Raji (cell line): ENCODE data around the gene FCHSD2.

ENCODE experiments used
- POLR2A ChIP-seq: IDR thresholded peaks from 2 replicates; pipeline ENCODE4 v1.6.1; 2011; ENCODE audit warnings: low read depth, low read length, control low read depth; ENCODE audit not compliant: insufficient read depth

Gene FCHSD2

DNA sequence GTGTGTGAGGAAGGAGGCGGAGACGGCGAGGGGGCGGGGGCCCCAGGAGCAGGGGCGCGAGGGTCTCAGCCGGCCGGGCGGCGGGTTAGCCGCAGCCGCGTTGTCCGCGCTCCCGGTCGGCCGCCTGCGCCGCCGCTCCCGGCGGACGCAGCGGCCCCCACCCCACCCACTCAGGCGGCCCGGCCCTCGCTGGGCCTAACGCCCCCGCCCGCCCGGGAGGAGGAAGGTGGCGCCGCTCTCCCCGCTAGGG lies at the start of gene FCHSD2:
Gene FCHSD2, minus strand, starts transcription at position 191 of the 250 bp plus-strand sequence. CDS start 441 bp downstream, outside the sequence.
- TF ChIP-seq POLR2A: no peak

DNA sequence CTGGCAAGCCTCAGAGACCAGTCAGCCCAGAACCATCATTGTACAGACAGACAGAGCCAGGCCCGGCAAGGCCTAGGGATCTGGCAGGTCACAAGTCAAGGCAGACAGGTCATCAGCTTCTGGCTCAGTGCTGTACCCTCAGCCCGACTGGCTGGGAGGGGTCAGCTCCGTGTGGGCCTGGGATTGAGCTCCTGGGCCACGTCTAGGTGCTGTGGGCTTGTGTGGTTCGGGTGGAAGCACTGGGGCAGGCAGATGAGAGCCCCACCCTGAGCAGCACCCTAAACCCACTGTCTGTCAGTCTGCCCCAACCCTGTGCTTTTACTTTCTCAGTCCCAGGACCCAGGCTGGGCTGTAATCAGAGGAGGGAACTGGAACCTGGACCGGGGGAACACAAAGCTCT lies 49.0 kb upstream of the FCHSD2 start:
- TF ChIP-seq POLR2A: no peak

DNA sequence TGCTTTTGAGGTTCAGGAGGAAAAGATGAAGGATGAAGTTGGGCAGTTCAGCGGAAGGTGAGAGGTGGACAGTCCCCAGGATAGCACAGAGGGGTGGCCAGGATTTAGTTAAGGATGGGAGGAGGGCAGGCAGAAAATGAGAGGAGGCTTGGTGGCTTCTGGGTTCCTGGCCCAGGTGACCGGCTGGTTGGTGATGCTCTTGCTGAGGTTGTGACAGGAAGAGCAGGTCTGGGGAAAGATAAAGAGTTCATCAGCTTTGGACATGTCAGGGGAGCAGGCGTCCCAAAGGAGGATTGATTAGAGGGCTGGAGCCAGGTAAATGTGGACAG lies 48.4 kb upstream of the FCHSD2 start:
- TF ChIP-seq POLR2A: no peak

DNA sequence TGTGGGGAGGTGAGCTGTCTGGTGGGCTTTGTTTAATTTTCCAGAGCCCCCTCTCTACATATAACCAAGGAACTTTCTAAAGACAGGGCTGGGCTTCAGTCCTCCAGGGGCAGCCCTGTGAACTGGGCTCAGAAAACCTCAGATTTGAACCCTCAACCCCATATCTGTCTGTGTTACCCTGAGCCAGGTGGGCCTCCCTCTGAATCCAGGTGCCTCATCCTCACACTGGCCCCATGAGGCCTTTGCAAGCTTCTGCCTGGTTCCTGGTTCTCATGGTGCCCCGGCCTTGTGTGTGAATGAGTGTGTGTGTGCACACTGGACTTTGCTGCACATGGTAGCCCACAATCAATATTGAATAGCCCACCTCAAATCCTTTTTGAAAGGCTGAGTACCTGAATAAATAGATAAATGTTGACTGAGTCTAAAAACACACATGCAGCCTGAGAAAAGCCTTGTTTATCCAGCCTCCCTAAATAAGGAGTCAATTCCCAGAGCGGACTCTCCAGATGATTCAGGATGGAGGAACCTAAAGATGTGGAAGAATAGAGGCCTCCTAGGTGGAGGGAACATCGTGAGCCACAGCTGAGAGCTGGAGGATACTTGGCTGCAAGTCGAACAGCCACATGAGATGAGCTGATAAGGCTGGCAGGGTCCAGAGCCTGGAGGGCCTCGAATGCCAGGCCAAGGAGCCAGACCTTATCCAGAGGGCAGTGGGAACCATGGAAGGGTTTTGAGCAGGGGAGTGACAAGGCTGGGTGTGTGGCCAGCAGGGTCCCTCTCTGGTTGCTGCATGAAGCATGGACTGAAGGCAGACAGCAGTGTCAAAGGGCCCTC lies 47.8 kb upstream of the FCHSD2 start:
- no peak for TF ChIP-seq POLR2A

DNA sequence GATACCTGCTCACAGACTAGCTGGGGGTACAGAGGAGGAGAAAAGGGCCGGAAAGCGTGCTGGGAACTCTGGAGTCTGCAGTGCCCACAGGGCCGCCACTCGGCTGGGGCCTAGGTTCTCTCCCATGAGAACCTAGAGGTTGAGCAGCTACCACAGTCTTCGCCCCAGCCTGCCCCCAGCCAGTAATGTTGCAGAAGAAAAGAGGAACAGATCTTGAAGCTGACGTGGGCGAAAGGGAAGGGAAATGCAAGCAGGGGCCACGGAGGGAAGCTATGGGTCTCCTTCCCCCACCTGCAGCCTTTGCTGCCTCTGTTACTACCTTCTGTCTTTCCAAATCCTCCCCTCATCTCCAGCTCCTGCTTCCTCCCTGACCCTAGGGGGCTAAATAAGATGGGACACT lies 47.2 kb upstream of the FCHSD2 start:
- TF ChIP-seq POLR2A: no peak

DNA sequence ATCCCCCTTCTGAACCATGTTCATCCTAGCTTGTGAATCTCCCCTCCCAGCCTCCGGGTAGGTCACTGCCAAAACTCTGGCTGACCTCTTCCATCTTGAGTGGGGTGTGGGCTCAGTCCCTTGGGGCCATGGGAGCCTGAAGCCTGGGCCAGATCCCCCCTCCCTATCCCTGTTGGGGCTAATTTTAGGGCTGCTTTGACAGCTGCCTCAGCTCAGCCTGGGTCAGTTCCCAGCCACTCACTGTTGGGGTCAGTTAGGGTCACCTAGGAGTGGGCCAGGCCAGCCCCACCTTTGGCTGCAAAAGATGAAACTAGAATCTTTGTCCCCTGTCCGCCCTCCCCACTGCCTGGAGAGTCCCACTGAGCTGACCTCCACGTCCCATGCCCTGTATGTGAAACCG lies 46.2 kb upstream of the FCHSD2 start:
- no peak for TF ChIP-seq POLR2A

DNA sequence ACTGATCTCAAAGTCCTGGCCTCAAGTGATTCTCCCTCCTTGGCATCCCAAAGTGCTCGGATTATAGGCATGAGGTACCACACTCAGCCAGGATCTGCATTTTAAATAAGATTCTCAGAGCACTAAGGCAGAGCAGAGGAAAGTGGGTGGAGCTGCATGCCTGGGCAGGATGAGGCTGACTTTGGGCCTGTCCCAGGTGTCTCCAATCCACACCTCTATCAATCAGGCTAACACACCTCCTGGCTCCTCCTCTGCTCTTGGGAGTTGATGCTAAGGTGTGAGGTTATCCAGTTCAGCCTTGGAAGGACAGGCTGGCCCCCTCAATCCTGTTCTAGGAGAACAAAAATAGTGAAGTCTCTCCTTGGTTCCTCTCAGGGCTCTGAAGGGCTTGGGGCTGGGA lies 45.7 kb upstream of the FCHSD2 start:
- no peak for TF ChIP-seq POLR2A

DNA sequence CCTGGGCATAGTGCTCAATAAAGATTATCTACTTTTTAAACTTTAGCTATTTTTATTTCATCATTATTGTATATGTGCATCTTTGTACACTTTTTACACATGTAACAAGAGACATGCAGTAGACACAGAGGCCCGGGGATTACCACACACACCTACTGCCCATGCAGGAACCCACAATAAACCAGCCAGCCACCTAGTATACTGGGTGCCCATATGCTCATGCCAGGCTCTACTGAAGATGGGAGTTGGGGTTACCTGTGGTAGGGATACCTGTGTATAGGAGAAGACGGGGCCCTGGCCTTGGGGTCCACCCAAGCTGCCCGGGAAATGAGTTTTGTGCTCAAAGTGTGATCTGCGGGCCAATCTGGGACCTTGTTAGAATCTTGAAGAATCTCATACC lies 44.8 kb upstream of the FCHSD2 start:
- no peak for TF ChIP-seq POLR2A

DNA sequence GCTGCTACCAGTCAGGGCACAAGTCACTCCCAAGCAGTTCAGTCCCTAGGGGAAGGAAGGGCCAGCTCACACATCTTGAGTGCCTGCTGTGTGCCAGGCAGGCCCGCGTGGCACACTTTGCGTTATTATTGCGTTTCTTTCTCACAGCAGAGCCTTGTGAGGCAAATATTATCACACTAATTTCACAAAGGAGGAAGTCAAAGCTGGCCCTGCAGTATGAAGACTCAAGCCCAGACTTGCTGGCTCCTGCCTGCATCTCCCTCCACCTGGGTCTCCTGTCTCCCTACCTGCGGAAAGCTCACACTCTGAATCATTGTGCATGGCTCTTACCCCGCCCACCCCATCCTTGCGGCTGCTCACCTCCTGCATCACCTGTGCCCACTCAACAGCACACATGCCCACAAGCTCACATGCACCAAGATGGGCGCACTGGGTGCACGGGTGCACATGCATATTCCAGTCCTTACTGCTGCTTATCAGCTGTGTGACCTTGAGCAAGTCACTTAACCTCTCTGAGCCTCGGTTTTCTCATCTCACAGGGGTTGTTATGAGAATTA lies 44.3 kb upstream of the FCHSD2 start:
- TF ChIP-seq POLR2A: no peak

DNA sequence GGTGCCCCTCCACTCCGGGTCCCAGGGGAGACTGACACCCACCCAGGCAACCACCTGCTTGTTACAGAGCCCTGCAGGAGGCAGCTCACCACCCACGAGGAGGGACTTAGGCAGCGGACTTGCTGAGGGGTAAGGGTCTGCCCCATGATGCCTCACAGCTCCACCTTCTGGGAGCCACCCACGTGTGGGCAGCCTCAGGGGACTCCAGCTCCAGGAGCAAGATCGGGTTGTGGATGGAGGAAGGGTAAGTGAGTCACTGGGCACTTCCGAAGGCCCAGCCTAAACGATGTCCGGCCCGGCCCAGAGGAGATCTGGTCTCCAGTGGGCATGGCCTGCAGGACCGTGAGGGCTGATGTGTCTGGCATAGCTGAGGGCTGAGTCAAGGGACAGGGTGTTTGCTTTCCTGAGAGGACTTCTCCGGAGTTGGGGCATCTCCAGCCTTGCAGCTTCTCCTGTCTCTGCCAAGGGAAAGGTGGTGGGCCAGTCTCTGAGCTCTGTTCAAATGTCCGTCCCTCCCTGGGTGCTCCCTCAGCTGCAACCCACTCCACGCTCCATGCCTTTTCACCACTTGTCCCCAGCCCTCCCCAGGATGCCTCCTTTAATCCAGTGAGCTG lies 43.7 kb upstream of the FCHSD2 start:
- TF ChIP-seq POLR2A: no peak

DNA sequence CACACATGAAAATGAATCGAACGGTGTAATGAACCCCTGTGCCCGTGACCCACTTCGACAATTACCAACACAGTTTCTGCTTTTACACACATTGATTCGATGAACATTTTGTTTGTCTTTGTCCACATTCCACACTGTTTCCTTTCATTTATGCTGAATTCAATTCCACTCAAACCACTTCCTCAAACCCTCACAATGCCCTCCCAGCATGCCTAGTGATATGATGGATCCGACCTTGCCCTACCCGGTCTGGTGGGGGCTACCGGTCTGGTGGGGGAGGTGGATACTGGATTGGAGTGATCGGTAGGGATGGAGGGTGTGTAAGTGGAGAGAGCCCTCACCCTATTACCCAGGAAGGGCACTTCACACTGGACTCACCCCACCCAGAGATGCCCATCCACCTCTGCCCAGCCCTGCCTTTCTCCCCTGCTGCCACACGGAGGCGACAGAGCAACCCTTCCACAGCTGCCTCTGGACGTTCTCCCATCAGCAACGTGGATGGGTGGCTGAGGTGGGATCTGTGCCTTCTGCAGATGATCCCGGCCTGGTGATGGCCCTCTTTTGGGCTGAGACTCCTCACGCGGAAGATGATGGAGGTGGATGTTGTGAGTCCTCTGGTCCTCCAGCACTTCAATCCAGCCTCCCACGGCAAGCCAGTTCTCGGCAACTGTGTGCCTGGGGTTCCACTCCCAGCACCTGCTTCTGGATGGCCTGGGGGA lies 43.0 kb upstream of the FCHSD2 start:
- TF ChIP-seq POLR2A: no peak

DNA sequence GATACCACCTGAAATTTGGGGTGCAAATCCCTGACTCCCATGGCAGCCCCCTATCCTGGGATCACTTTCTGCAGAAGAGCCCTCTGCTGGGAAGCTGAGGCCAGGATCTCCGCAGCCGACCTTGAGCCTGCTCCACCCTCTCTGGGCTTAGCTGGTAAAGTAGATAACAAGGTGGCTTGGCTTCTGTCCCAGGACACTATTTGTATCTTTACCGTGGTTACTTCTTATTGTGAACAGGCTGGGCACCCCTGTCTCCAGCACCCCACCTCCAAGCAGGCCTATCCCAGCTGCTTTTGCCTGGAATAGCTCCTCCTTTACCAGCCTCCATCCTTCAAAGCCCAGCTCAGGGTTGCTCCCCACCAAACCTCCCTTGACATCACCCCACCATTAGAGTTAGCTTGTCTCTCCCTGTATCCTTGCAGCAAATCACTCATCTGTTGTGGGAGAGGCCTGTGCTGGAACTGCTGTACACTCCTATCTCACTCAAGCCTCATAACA lies 40.8 kb upstream of the FCHSD2 start:
- no peak for TF ChIP-seq POLR2A

DNA sequence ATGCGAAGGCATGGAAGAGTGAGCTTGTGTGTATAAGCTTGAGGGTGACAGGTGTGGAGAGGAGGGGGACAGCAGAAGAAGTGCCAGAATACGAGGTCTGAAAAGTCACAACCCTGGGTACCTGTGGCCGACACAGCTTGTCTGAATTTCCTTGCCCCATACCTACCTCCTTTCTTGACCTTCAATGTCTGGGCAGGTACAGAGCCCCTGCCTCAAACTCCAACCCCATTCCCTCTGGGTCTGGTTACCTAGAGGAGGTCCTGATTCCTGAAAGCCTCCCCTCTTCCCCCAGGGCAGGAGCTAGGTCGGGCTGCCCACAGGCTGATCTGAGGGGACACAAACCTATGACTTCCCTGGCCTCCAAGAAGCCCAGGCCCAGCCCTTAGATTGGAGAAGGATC lies 36.6 kb upstream of the FCHSD2 start:
- no peak for TF ChIP-seq POLR2A

DNA sequence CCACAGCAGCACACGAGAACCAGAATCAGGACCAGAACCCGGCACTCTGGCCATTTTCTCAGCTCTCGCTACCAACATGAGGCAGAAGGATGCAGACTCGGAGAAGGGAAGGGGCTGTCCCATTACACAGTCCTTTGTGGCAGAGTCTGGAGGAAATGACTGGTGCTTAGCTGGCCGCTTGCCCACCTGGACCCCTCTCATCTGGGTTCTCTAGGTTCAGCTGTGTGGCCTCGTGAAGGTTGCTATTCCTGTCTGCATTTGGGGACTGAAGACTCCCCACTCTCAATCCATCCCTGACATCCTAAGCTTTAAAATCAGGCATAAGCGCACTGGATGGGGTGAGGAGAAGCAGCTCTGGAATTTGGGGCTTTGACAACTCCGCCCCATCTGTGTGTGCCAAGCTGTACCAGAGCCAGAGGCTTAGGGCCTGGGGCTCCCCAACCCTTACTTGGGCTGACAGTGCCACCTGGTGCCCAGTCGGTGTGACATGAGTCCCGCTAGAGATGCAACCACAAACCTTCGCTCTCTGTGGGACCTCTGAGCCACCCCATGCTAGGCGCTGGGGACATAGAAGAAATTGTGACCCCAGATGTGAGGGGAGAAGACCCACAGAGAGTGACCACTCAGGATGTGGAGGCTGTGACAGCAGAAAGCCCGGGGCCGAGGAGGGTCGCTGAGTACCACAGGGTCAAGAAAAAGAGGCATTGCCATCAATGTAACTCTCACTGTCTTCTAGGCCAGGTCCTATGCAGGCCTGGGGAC lies 35.8 kb upstream of the FCHSD2 start:
- TF ChIP-seq POLR2A: no peak

DNA sequence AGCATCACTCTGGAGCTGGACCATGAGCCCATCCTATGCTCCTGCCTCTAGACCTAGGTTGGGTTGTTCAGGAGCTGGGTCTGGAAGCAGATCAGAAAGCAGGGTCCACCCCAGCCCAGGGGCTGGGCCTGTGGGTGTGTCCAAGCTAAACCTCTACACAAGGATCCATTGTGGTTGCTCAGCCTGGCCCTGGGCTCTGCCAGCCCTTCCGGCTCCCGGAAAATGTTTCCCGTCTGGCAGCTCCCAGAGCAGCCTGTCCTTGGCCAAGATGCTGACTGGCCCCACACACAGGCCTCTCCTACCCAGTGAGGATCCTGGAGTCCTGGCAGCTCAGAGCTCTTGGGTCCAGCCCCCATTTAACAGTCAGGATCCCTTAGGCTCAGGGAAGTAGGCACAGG lies 35.3 kb upstream of the FCHSD2 start:
- no peak for TF ChIP-seq POLR2A
